ENCODE results near the gene POU2F3. TPM values are rescaled to one million over a fixed set of nuclear protein-coding genes. Genes with fewer than 3 reads are reported as not detected.
A peak's percentile ranks its signal among the peaks of the same experiment; 100 is the strongest.

Gene POU2F3
- total RNA-seq, 1 experiment from 2014 or later, result not detected

DNA sequence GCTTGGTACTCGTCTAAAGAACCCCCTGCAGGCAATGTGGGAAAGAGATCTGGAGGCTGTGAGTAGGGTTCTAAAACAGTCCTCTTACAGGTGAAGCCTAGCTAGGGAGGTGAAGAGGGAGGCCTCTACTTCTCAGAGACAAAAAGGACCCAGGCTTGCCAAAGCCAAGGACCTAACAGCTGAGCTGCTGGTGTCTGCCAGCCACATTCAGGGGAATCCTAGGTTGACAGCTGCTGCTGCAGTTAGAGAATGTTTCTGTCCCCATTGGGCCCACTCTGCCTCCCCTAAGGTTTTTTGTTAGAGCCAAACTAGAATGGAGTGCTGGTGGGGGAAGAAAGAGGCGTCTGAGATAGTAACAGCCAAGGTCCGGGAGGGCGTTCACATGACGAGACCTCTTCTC lies 58.5 kb downstream of the POU2F3 start:
- POLR2A ChIA-PET, result no interaction called here
- intact Hi-C loops (cut with micrococcal nuclease; ENCODE audit: unreplicated experiment), result no loop called here
- Histone ChIP-seq H3K9me3 (no peaks in the 10 kb centered on the region), H3K27me3 (replicated peaks; ENCODE audit: control insufficient read depth, insufficient read depth, low read length) (peaks cover 2% of the 10 kb centered on the region; the same call in 1 of the 2 replicates), H3K4me3 (ENCODE audit: low read depth, low read length) (no peak overlapping the region), H3K36me3 (ENCODE audit: control insufficient read depth, insufficient read depth, low read length) (no peaks in the 10 kb centered on the region), H3K4me1 (no peaks in the 10 kb centered on the region)
- Mint-ChIP-seq H3K4me1 (ENCODE audit: low read depth, unreplicated experiment) (peaks cover 8% of the 10 kb centered on the region), H3K4me3 (ENCODE audit: unreplicated experiment) (no peak overlapping the region), H3K27ac (ENCODE audit: unreplicated experiment) (no peak overlapping the region), H3K27me3 (ENCODE audit: insufficient read depth, unreplicated experiment) (peaks cover 13% of the 10 kb centered on the region), H3K36me3 (ENCODE audit: insufficient read depth, unreplicated experiment) (no peaks in the 10 kb centered on the region), H3K9me3 (ENCODE audit: unreplicated experiment) (no peaks in the 10 kb centered on the region)
- BruUV-seq (replicated peaks), result no TSS peak
- CTCF ChIA-PET, result interaction anchor here (1.0 to 12.0 kb wide), 3 partner anchors 64 to 130 kb away, joined by 3 to 246 read pairs (median 4); partner anchors contain the start of gene POU2F3
- TF ChIP-seq, protein P1, sequence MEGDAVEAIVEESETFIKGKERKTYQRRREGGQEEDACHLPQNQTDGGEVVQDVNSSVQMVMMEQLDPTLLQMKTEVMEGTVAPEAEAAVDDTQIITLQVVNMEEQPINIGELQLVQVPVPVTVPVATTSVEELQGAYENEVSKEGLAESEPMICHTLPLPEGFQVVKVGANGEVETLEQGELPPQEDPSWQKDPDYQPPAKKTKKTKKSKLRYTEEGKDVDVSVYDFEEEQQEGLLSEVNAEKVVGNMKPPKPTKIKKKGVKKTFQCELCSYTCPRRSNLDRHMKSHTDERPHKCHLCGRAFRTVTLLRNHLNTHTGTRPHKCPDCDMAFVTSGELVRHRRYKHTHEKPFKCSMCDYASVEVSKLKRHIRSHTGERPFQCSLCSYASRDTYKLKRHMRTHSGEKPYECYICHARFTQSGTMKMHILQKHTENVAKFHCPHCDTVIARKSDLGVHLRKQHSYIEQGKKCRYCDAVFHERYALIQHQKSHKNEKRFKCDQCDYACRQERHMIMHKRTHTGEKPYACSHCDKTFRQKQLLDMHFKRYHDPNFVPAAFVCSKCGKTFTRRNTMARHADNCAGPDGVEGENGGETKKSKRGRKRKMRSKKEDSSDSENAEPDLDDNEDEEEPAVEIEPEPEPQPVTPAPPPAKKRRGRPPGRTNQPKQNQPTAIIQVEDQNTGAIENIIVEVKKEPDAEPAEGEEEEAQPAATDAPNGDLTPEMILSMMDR (IDR thresholded peaks at IDR 0.05; ENCODE audit: insufficient read depth in 1 of 2, low read depth in 1 of 2, low read length in 1 of 2, severe bottlenecking in 1 of 2, unreplicated experiment in 1 of 2), result no peak
- DNase-seq, result no peak

- Histone ChIP-seq H3K4me1 (no peaks in the 10 kb centered on the region), H3K4me3 (ENCODE audit: low read depth, low read length) (no peak overlapping the region), H3K36me3 (ENCODE audit: control insufficient read depth, insufficient read depth, low read length) (no peaks in the 10 kb centered on the region), H3K27me3 (replicated peaks; ENCODE audit: control insufficient read depth, insufficient read depth, low read length) (no peaks in the 10 kb centered on the region), H3K9me3 (no peaks in the 10 kb centered on the region)
- ChIA-PET CTCF (interaction anchor here (0.7 to 12.0 kb wide), 25 partner anchors 8 to 1390 kb away, joined by 3 to 246 read pairs (median 6); partner anchors contain the start of genes ARHGEF12, POU2F3 and TLCD5), POLR2A (interaction anchor here (0.5 to 0.9 kb wide), 2 partner anchors 62 to 66 kb away, joined by 3 to 5 read pairs; partner anchors contain the start of gene POU2F3)
- no peak overlapping the region for H3K27ac Mint-ChIP-seq (ENCODE audit: unreplicated experiment)
- peaks cover 4% of the 10 kb centered on the region for H3K27me3 Mint-ChIP-seq (ENCODE audit: insufficient read depth, unreplicated experiment)
- H3K4me3 Mint-ChIP-seq (ENCODE audit: unreplicated experiment), result no peak overlapping the region
- TF ChIP-seq, protein P1 (IDR thresholded peaks at IDR 0.05; ENCODE audit: insufficient read depth in 1 of 2, low read depth in 1 of 2, low read length in 1 of 2, severe bottlenecking in 1 of 2, unreplicated experiment in 1 of 2), result no peak
- DNase-seq, result peak in 1 of 2 experiments; percentile 42
- H3K4me1 Mint-ChIP-seq (ENCODE audit: low read depth, unreplicated experiment), result peaks cover 8% of the 10 kb centered on the region
- intact Hi-C loops (cut with micrococcal nuclease; ENCODE audit: unreplicated experiment), result no loop called here
- H3K9me3 Mint-ChIP-seq (ENCODE audit: unreplicated experiment), result no peaks in the 10 kb centered on the region
- H3K36me3 Mint-ChIP-seq (ENCODE audit: insufficient read depth, unreplicated experiment), result no peaks in the 10 kb centered on the region
- BruUV-seq (replicated peaks), result no TSS peak
Observed at GRCh38 chr11:120302001-120302805, 62.3 kb downstream of the POU2F3 start.

GRCh38 chr11:120303004-120303637 lies 63.2 kb downstream of the POU2F3 start:
- no TSS peak for BruUV-seq (replicated peaks)
- Histone ChIP-seq H3K36me3 (ENCODE audit: control insufficient read depth, insufficient read depth, low read length) (no peaks in the 10 kb centered on the region), H3K4me3 (ENCODE audit: low read depth, low read length) (no peak overlapping the region), H3K27me3 (replicated peaks; ENCODE audit: control insufficient read depth, insufficient read depth, low read length) (no peaks in the 10 kb centered on the region), H3K4me1 (no peaks in the 10 kb centered on the region), H3K9me3 (no peaks in the 10 kb centered on the region)
- peaks cover 8% of the 10 kb centered on the region for H3K4me1 Mint-ChIP-seq (ENCODE audit: low read depth, unreplicated experiment)
- TF ChIP-seq, protein P1 (IDR thresholded peaks at IDR 0.05; ENCODE audit: insufficient read depth in 1 of 2, low read depth in 1 of 2, low read length in 1 of 2, severe bottlenecking in 1 of 2, unreplicated experiment in 1 of 2), result peak; percentile 97 to 100
- no peaks in the 10 kb centered on the region for H3K9me3 Mint-ChIP-seq (ENCODE audit: unreplicated experiment)
- intact Hi-C loops (cut with micrococcal nuclease; ENCODE audit: unreplicated experiment), result loop anchor here (1.0 kb wide), 1 partner anchor 131 kb away; no protein-coding TSS in a partner anchor
- peak; percentile 81 to 86 for DNase-seq
- H3K27ac Mint-ChIP-seq (ENCODE audit: unreplicated experiment), result no peak overlapping the region
- no peaks in the 10 kb centered on the region for H3K36me3 Mint-ChIP-seq (ENCODE audit: insufficient read depth, unreplicated experiment)
- CTCF ChIA-PET, result interaction anchor here (0.6 to 12.0 kb wide), 33 partner anchors 9 to 1391 kb away, joined by 3 to 246 read pairs (median 5); partner anchors contain the start of genes ARHGEF12, POU2F3 and TLCD5
- no peak overlapping the region for H3K4me3 Mint-ChIP-seq (ENCODE audit: unreplicated experiment)
- peaks cover 3% of the 10 kb centered on the region for H3K27me3 Mint-ChIP-seq (ENCODE audit: insufficient read depth, unreplicated experiment)
- POLR2A ChIA-PET, result interaction anchor here (0.5 to 0.9 kb wide), 3 partner anchors 22 to 67 kb away, joined by 3 to 5 read pairs (median 3); partner anchors contain the start of genes POU2F3 and TLCD5
